Natural killer cell (primary cell): ENCODE results near the gene C1orf21. TPM values are rescaled to one million over a fixed set of nuclear protein-coding genes. Genes with fewer than 3 reads are reported as not detected.

ENCODE experiments used
- ATAC-seq, 3 donors: fragments of 150-1000 bp in 2 of 3; fragments of 200-7000 bp in 1 of 3; cut with Tn5 transposase; 1 replicate in 1 of 3; 2 replicates in 2 of 3; pipeline ENCODE4 v1.10.0; 2021; ENCODE audit warnings: mild to moderate bottlenecking in 2 of 3, moderate library complexity in 2 of 3
- DNase-seq, 2 donors: peaks; one replicate each; pipeline versions ENCODE4 v3.0.0 to v3.0.0-alpha.2; 2013 to 2021; ENCODE audit warnings: mixed read lengths in 1 of 2
- H3K27ac ChIP-seq: one replicate; pipeline ENCODE4 v1.5.1; 2013; ENCODE audit warnings: mild to moderate bottlenecking, low read length
- H3K27me3 ChIP-seq: one replicate; pipeline ENCODE4 v1.6.1; 2013; ENCODE audit warnings: low read length; ENCODE audit not compliant: control insufficient read depth, insufficient read depth
- H3K36me3 ChIP-seq: one replicate; pipeline ENCODE4 v1.6.1; 2013; ENCODE audit warnings: low read length; ENCODE audit not compliant: control insufficient read depth, insufficient read depth
- H3K4me1 ChIP-seq: one replicate; pipeline ENCODE4 v1.6.1; 2013; ENCODE audit warnings: low read length; ENCODE audit not compliant: control insufficient read depth, insufficient read depth
- H3K4me3 ChIP-seq: one replicate; pipeline ENCODE4 v1.5.1; 2013; ENCODE audit warnings: low read length
- H3K9me3 ChIP-seq: one replicate; pipeline ENCODE4 v1.6.1; 2013; ENCODE audit warnings: low read length; ENCODE audit not compliant: control insufficient read depth, insufficient read depth
- H3K27ac Mint-ChIP-seq, 2 donors: one replicate each; pipeline ENCODE4 v1.8.0; 2022; ENCODE audit warnings: mild to moderate bottlenecking in 2 of 2, mixed read lengths in 2 of 2, moderate library complexity in 1 of 2
- H3K27me3 Mint-ChIP-seq, 2 donors: one replicate each; pipeline ENCODE4 v1.8.0; 2022; ENCODE audit warnings: low read depth in 2 of 2, mixed read lengths in 2 of 2
- H3K36me3 Mint-ChIP-seq: one replicate; pipeline ENCODE4 v1.8.0; 2022; ENCODE audit warnings: mixed read lengths
- H3K4me1 Mint-ChIP-seq, 2 donors: one replicate each; pipeline ENCODE4 v1.8.0; 2022; ENCODE audit warnings: mixed read lengths in 2 of 2
- H3K4me3 Mint-ChIP-seq: one replicate; pipeline ENCODE4 v1.8.0; 2022; ENCODE audit warnings: mild to moderate bottlenecking, moderate library complexity, mixed read lengths
- H3K9me3 Mint-ChIP-seq, 2 donors: one replicate each; pipeline ENCODE4 v1.8.0; 2022; ENCODE audit warnings: mixed read lengths in 2 of 2
- WGBS: methylation state at CpG from one replicate; pipeline ENCODE4 v1.1.7; 2013; ENCODE audit warnings: missing lambda C conversion rate; ENCODE audit not compliant: insufficient coverage; 5-methylcytosine and 5-hydroxymethylcytosine counted together
- intact Hi-C: fragments of 100-400 bp; cut with micrococcal nuclease; formaldehyde crosslinking; loops from one replicate; pipeline ENCODE4 v1.14.2; 2022
- total RNA-seq, 4 donors: library from RNA; stranded (reverse); fragments of 120-200 nt in 1 of 4; gene quantifications; one replicate each; pipeline versions ENCODE4 v1.2.3 to v1.2.4, GENCODE V29; 2013 to 2022
- TF ChIP-seq, protein P1 (sequence below): fragments of 200-600 bp; IDR thresholded peaks from one replicate; pipeline ENCODE4 v1.8.0; 2022; ENCODE audit warnings: antibody characterized with exemption

C1orf21 gene
- total RNA-seq, 3 donors from 2014 or later (not counting 1 experiment from before 2014, with no cell fraction given) = 84.3 to 111 (median 88.3) TPM

DNA sequence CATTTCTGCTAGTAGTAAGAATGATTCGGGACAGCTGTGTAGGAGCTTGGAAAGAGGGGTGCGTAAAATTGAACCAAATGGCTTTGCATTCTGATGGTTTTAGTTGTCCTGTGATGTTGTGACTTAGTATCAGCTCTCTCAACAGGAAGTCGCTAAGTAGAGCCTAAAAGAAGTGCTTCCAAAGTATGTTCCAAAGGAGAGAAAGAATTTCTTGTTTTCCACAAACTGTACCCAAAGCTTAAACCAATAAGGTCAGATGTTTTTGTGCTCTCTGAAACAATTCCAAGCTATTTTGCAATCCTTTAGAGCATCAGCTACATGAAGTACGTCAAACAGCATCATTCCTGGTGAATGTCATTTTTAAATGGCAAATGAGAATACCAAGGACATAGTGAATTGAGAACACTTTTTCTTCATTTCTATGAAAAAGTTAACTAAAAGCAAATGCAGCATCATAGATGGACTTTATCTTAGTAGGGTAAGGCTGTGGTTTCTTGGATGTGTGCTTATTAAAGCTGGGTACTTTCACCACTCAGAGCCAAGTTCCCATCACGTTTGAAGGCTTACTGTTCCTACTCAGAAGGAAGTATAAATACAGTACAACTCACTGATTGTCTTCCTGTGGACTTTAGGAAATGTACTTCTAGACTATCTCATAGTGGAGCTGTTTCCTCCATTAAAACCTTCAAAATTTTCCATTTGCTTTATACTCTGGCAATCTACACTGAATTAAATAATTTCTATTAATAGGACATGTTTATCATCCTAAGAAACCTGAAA, 148.6 kb downstream of the C1orf21 start:
- 80% methylated on average over 5 of the region's 5 CpGs for WGBS
- H3K36me3 ChIP-seq = peaks cover 2% of the 10 kb centered on the region
- peaks cover 0 to 3% of the 10 kb centered on the region in 2 donors for H3K9me3 Mint-ChIP-seq
- no peaks in the 10 kb centered on the region for H3K27me3 ChIP-seq
- H3K4me3 ChIP-seq = no peak overlapping the region
- H3K4me1 Mint-ChIP-seq = peaks cover 71 to 79% of the 10 kb centered on the region in 2 donors
- H3K4me3 Mint-ChIP-seq = no peak overlapping the region
- no peak overlapping the region for H3K27ac ChIP-seq
- no peak for DNase-seq
- no peak for ATAC-seq
- peaks cover 3% of the 10 kb centered on the region for H3K4me1 ChIP-seq
- H3K27ac Mint-ChIP-seq = peak overlapping the region; percentile 2 to 72
- H3K36me3 Mint-ChIP-seq = peaks cover 13% of the 10 kb centered on the region
- TF ChIP-seq, protein P1, sequence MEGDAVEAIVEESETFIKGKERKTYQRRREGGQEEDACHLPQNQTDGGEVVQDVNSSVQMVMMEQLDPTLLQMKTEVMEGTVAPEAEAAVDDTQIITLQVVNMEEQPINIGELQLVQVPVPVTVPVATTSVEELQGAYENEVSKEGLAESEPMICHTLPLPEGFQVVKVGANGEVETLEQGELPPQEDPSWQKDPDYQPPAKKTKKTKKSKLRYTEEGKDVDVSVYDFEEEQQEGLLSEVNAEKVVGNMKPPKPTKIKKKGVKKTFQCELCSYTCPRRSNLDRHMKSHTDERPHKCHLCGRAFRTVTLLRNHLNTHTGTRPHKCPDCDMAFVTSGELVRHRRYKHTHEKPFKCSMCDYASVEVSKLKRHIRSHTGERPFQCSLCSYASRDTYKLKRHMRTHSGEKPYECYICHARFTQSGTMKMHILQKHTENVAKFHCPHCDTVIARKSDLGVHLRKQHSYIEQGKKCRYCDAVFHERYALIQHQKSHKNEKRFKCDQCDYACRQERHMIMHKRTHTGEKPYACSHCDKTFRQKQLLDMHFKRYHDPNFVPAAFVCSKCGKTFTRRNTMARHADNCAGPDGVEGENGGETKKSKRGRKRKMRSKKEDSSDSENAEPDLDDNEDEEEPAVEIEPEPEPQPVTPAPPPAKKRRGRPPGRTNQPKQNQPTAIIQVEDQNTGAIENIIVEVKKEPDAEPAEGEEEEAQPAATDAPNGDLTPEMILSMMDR = no peak
- H3K27me3 Mint-ChIP-seq = no peaks in the 10 kb centered on the region
- H3K9me3 ChIP-seq = peaks cover 7% of the 10 kb centered on the region
- intact Hi-C loops = loop anchor here (5.0 kb wide), 1 partner anchor 43 kb away; no protein-coding TSS in a partner anchor

DNA sequence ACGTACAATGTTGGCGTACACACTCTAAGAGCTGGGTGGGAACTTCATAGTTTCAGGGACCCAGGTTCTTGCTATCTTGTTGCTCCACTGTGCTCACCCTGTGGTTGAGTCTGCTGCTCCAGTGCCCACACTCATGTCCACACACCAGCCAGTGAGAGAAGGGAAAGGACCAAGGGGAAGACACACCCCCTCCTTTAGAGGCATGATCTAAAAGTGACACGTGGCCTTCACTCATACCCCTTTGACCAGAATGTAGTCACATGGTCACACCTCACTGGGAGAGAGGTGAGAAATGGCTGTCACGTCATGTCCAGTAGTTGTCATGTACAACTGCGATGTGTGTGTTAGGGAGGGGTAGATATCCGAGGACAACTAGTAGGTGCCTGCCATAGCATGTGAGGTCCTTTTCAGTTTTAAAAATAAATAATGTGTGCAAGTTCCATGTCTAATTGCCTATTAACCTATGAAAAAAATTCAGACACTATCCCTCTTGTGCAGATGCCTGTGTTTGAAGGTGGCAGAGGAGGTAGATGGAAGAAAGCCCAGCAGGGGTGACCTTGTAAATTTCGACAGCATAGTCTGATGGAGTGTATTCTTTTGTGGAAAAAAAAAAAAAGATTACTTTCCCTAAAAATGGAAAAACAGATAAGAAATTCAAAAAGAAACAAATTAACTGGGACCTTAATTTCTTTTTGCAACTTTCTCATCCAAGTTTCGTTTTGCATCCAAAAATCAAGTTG, 149.6 kb downstream of the C1orf21 start:
- Histone ChIP-seq H3K9me3 (peaks cover 7% of the 10 kb centered on the region), H3K4me1 (peaks cover 3% of the 10 kb centered on the region), H3K27me3 (no peaks in the 10 kb centered on the region), H3K27ac (no peak overlapping the region), H3K4me3 (no peak overlapping the region), H3K36me3 (peaks cover 2% of the 10 kb centered on the region)
- 90% methylated on average over 7 of the region's 8 CpGs for WGBS
- DNase-seq (no peak), ATAC-seq (peak; percentile 40 to 80 (median 75))
- Mint-ChIP-seq H3K9me3 (peaks cover 0 to 3% of the 10 kb centered on the region in 2 donors), H3K27me3 (no peaks in the 10 kb centered on the region), H3K4me3 (no peak overlapping the region), H3K27ac (peak overlapping the region; percentile 2 to 72), H3K36me3 (peaks cover 13% of the 10 kb centered on the region), H3K4me1 (peaks cover 67 to 73% of the 10 kb centered on the region in 2 donors)
- TF ChIP-seq, protein P1 = no peak
- intact Hi-C loops = loop anchor here (5.0 kb wide), 1 partner anchor 44 kb away; no protein-coding TSS in a partner anchor

DNA sequence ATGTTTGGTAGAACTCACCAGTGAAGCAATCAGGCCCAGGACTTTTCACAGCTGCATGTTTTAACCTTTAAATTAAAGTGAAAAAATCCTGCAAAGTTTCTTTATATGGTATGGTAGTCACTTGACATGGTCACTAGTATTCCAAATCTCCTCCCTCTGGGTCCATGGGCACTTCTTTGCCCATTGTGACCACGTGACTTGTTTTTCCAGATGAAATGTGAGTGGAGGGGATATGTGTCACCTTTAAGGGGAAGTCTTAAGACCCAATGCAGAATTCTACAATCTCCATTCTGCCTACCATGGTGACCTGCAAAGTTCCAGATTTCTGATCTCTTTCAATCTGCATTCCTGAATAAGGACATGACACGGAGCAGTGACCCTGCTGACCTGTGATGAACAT, 152.8 kb downstream of the C1orf21 start:
- WGBS = 100% methylated on average over 1 of the region's 2 CpGs
- TF ChIP-seq, protein P1 = no peak
- Mint-ChIP-seq H3K36me3 (peaks cover 13% of the 10 kb centered on the region), H3K4me1 (peaks cover 60 to 68% of the 10 kb centered on the region in 2 donors), H3K27me3 (no peaks in the 10 kb centered on the region), H3K27ac (peak overlapping the region; percentile 30 to 65), H3K9me3 (peaks cover 0 to 3% of the 10 kb centered on the region in 2 donors), H3K4me3 (no peak overlapping the region)
- Histone ChIP-seq H3K9me3 (peaks cover 7% of the 10 kb centered on the region), H3K27me3 (no peaks in the 10 kb centered on the region), H3K4me1 (no peaks in the 10 kb centered on the region), H3K36me3 (peaks cover 2% of the 10 kb centered on the region), H3K4me3 (no peak overlapping the region), H3K27ac (no peak overlapping the region)
- DNase-seq = no peak
- no peak for ATAC-seq
- intact Hi-C loops = loop anchor here (5.0 kb wide), 1 partner anchor 47 kb away; no protein-coding TSS in a partner anchor
